ENCODE results near the gene ATP6V1G1. TPM values are rescaled to one million over a fixed set of nuclear protein-coding genes. Genes with fewer than 3 reads are reported as not detected.

The ATP6V1G1 gene
- total and polyA plus RNA-seq, 2 experiments from 2014 or later = 166 to 509 TPM

DNA sequence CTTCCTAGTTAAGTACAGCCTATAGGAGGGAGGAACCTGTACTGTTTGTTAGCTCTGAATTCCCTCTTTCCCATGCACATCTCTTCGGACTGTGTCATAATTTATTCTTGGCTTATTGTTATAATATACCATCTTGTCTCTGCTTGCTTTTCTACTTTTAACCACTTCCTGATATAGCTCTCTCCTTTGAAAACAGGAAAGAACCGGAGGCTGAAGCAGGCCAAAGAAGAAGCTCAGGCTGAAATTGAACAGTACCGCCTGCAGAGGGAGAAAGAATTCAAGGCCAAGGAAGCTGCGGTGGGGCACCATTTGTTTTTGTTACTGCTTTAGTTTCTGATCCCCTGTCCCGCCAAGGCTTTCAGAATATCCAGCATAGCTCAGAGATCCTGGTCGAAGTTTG is 4.8 kb downstream of the ATP6V1G1 start:
- ATAC-seq (no peak), DNase-seq (ENCODE audit: low spot score) (peak; percentile 54)
- Histone ChIP-seq H3K79me2 (replicated peaks; ENCODE audit: insufficient read depth) (peaks cover 88% of the 10 kb centered on the region), H3K4me3 (no peak overlapping the region), H4K20me1 (replicated peaks; ENCODE audit: insufficient read depth) (peaks cover 65% of the 10 kb centered on the region), H3K36me3 (ENCODE audit: insufficient read depth) (peaks cover 38% of the 10 kb centered on the region), H2AFZ (no peak overlapping the region), H3F3A (replicated peaks; ENCODE audit: low read depth) (peaks cover 6% of the 10 kb centered on the region; the same call in 1 of the 2 replicates), H3K4me2 (no peak overlapping the region), H3K27me3 (ENCODE audit: insufficient read depth) (no peaks in the 10 kb centered on the region), H3K27ac (ENCODE audit: low read depth) (no peak overlapping the region), H3K9me2 (ENCODE audit: insufficient read depth) (no peaks in the 10 kb centered on the region), H3K4me1 (ENCODE audit: insufficient read depth) (peaks cover 21% of the 10 kb centered on the region)
- Mint-ChIP-seq H3K27me3 (ENCODE audit: insufficient read depth, low read depth, poor library complexity) (peaks cover 6% of the 10 kb centered on the region), H3K4me3 (no peak overlapping the region), H3K36me3 (ENCODE audit: low read depth) (peaks cover 78% of the 10 kb centered on the region), H3K4me1 (peaks cover 19% of the 10 kb centered on the region), H3K27ac (peak overlapping the region; percentile 77; the same call in 1 of the 2 replicates), H3K9me3 (no peaks in the 10 kb centered on the region; the same call in 2 of the 3 replicates)
- TF ChIP-seq CTCF (conservative IDR thresholded peaks at IDR 0.05; ENCODE audit: low read depth in 2 of 2) (peak; percentile 14; a peak in 1 of 4 replicates), ZNF114 (CRISPR knock-in tag; IDR thresholded peaks at IDR 0.05) (no peak)

- H3K4me3 ChIP-seq = no peak overlapping the region
- H3K36me3 ChIP-seq (ENCODE audit: insufficient read depth) = peaks cover 56% of the 10 kb centered on the region
- Mint-ChIP-seq H3K27me3 (ENCODE audit: insufficient read depth, low read depth, poor library complexity) (peaks cover 2% of the 10 kb centered on the region), H3K27ac (no peak overlapping the region), H3K36me3 (ENCODE audit: low read depth) (peaks cover 82% of the 10 kb centered on the region), H3K4me3 (no peak overlapping the region), H3K4me1 (peaks cover 11% of the 10 kb centered on the region; the same call in 2 of the 3 replicates), H3K9me3 (no peaks in the 10 kb centered on the region)
- no peaks in the 10 kb centered on the region for H3K9me2 ChIP-seq (ENCODE audit: insufficient read depth)
- peaks cover 16% of the 10 kb centered on the region for H3K4me1 ChIP-seq (ENCODE audit: insufficient read depth)
- no peak overlapping the region for H2AFZ ChIP-seq
- peaks cover 6% of the 10 kb centered on the region; the same call in 1 of the 2 replicates for H3F3A ChIP-seq (replicated peaks; ENCODE audit: low read depth)
- no peak for ATAC-seq
- no peak overlapping the region for H3K4me2 ChIP-seq
- H3K27ac ChIP-seq (ENCODE audit: low read depth) = no peak overlapping the region
- H4K20me1 ChIP-seq (replicated peaks; ENCODE audit: insufficient read depth) = peaks cover 56% of the 10 kb centered on the region
- peaks cover 72% of the 10 kb centered on the region for H3K79me2 ChIP-seq (replicated peaks; ENCODE audit: insufficient read depth)
- DNase-seq (ENCODE audit: low spot score) = no peak
- TF ChIP-seq ZNF462 (CRISPR knock-in tag; IDR thresholded peaks at IDR 0.05) (no peak), STAT1 (IDR thresholded peaks at IDR 0.05; ENCODE audit: unreplicated experiment) (no peak), REST (IDR thresholded peaks at IDR 0.05; ENCODE audit: unreplicated experiment) (no peak), CREB1 (CRISPR knock-in tag; IDR thresholded peaks at IDR 0.05; ENCODE audit: low read depth) (no peak), ZNF331 (CRISPR knock-in tag; IDR thresholded peaks at IDR 0.05; ENCODE audit: low read depth) (no peak), ZNF114 (CRISPR knock-in tag; IDR thresholded peaks at IDR 0.05) (no peak), JUNB (IDR thresholded peaks at IDR 0.05; ENCODE audit: unreplicated experiment) (no peak)
- TF ChIP-seq, protein P1, sequence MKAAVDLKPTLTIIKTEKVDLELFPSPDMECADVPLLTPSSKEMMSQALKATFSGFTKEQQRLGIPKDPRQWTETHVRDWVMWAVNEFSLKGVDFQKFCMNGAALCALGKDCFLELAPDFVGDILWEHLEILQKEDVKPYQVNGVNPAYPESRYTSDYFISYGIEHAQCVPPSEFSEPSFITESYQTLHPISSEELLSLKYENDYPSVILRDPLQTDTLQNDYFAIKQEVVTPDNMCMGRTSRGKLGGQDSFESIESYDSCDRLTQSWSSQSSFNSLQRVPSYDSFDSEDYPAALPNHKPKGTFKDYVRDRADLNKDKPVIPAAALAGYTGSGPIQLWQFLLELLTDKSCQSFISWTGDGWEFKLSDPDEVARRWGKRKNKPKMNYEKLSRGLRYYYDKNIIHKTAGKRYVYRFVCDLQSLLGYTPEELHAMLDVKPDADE (IDR thresholded peaks at IDR 0.05) = no peak
- H3K27me3 ChIP-seq (ENCODE audit: insufficient read depth) = no peaks in the 10 kb centered on the region
Measured at GRCh38 chr9:114594136-114594535, 6.6 kb downstream of the ATP6V1G1 start.
